Endometrial microvascular endothelial cells (primary cell): ENCODE measurements around the gene ZNFX1. TPM values are rescaled to one million over a fixed set of nuclear protein-coding genes. Genes with fewer than 3 reads are reported as not detected.

ENCODE experiments used
- in situ Hi-C: cut with HindIII; loops from 2 replicates; pipeline ENCODE4 v1.10.0; 2017; ENCODE audit warnings: low sequenced_read_pairs, low pct_unique_long_range_greater_than_20kb; ENCODE audit errors: inconsistent ontology term
- total RNA-seq: library from RNA; depleted of rRNA; stranded (reverse); fragments of >200 nt; gene quantifications from one replicate; pipeline ENCODE4 v1.2.3, GENCODE V29; 2015; ENCODE audit errors: inconsistent ontology term

The ZNFX1 gene
- total RNA-seq, 1 donor from 2014 or later: 31.6 TPM

DNA sequence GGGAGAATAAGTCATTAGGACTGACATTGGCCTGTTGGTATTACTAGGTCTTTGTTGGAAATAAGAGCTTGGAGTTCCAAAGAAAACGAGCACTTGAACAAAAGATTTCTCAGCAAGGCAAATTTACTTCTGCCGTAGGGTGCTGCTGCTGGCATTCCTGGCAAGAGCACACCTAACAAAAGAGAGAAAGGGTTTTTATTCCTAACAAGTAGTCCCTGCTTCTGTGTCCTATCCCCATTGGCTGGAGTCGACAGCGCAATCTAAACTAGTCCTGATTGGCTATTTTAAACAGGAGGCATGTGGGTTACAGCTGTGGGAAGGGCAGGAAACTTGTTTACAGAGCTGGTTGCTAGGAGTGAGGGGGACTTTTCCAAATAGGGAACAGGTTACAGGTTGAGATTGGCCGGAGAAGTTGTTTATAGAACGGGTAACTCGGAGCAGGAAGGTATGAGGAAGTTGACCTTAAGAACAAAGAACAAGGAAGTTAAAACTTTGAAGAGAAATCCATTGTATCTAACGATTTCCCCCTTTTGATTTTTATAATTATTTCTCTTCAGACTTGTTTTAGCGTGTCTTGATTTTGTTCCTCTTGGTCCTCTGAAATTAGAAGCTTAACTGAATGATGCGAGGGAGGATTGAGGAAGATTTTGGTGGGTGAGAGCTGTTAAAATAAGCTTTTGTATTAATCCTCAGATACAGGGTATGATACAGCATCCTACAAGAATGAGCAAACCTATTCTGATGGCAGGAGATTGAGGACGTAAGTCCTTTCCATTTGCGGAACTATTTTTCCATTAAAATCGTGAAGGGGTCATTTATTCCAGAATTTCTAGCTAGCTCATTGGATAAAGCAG, 3.4 kb upstream of the ZNFX1 start:
- in situ Hi-C loops: no loop called here

DNA sequence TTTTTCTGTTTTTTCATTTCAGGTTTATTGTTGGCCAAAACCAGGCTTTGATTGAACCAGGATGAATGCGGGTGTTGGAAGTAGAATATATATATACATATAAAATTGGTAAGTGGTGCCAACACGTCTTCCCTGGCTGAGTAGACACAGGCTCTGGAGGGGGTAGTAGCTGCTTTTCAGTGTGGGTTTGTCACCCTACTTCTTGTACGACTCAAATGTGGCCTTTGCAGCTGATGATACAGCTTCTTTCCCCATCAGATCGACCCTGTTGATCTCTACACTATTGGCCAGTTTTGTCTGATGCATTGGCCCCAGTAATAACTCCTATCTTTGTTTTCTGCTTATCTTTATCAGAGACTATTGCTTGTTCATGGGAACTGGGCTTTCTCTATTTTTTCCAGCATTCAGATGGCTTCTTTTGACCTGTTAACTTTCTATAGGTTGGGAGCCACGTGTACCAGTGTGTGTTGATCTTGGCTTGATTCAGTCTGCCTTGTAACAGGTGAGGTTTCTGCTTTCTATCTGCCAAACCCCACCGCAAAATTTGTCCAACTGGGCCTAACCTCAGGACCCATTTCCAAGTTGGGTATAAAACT, 2.7 kb upstream of the ZNFX1 start:
- in situ Hi-C loops: no loop called here

DNA sequence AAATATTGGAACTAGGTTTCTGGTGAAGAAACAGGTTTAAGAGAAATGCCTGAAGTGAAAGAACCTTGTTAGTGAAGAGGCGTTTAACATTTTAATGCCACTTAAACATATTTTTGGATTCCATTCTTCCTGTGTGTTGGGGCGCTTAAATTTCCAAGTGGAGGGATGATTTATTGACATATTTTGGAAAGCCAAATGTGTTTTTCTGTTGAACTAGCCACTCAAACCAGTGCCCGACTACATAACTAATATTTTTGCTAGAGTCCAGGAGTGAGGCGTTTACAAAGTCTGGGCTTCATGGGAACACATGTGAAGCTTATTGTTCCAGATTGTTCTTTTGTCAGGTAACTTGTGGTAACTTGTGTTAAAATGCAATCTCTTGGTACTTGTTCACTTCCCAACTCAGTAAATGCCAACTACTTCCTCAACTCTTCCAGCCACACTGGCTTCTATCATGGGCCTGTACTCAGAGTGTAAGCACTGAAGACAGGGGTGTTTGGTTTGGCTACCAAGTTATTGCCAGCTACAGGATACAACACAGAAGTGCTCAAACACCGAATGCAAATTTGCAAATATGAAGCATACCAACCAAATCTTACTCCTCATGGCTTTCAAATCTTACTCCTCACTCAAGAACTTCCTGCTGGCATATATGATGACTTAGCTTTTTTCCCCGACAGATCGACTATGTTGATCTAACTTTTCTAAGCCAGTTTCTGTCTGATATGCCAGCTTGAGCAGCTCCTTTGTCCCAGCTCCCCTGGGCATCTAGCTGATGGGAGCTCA, 2.0 kb upstream of the ZNFX1 start:
- in situ Hi-C loops: no loop called here

DNA sequence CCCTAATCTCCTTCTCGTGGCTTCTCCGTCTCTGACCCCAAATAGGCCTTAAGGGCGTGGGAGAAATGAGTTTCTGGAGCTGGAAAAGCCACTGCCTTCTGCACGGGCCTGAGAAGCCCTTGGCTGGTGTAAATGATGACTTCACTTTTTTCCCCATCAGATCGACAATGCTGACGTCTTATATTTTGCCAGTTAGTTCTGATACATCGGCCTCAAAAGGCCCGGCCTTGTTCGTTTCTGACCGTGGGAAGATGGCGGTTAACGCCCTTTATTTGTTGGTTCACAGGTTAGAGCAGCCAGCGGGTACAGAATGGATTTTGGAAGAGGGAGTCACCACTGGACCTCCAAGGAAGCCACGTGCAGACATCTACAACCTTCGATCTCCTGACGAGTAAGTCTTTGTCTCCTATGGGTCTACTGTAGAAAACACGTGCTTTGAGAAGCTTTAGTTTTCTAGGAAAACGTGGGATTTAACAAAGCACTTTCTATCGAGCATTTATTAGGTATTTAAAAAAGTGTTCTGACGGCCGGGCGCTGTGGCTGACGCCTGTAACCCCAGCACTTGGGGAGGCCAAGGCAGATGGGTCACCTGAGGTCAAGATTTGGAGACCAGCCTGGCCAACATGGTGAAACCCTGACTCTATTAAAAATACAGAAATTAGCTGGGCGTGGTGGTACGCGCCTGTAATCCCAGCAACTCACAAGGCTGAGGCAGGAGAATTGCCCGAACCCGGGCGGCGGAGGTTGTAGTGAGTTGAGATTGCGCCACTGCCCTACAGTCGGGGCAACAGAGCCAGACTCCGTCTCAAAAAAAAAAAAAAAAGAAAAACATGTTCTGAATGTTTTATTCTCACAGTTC, 1.2 kb upstream of the ZNFX1 start:
- in situ Hi-C loops: no loop called here

DNA sequence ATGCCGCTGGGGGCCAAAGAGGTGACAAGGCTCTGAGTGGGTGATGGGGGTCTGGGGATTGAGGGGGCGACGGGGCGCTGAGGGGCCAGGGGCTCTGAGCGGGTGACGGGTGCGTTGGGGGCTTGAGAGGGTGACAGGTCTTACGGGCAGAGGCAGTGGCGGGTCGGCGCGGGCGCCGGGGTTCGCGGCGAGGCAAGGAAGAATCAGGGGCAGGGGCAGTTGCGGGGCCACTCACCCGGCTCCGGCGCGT, 146 bp downstream of the ZNFX1 start:
- in situ Hi-C loops: no loop called here

DNA sequence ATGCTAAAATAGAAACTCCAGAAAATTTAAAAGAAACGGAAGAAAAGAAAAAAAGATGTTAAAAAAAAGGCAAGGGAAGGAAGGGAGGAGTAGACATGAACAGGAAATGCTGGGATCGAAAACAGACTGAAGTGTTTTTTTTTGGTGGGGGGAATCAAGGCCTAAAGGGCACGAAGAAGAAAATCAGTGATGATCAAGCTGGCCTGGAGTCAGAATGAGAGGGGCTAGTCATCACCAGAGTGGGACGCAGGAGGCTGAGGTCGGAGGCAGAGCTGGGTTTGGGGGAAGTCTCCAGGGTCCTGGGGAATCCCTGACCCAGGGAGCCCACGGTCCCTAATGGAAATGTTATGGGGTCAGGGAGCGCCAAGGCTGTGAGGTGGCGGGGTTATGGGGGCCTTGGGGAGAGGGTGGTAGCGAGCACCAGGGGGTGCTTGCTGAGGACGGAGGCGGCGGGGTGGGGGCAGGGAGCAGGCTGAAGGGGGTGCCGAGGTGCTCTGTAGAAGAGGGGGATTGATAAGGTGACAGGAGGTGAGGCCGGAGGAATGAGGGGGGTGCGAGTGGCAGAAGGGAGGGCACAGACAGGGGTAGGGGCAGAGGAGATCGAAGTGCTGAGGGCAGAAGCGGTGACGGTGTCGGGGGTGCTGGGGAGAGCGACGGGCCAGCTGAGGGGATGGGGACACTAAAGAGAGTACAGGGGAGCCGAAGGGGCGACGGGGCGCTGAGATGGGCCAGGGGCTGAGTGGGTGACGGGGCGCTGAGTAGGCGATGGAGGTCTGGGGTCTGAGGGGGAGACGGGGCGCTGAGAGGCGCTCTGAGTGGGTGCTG, 684 bp downstream of the ZNFX1 start:
- in situ Hi-C loops: no loop called here

DNA sequence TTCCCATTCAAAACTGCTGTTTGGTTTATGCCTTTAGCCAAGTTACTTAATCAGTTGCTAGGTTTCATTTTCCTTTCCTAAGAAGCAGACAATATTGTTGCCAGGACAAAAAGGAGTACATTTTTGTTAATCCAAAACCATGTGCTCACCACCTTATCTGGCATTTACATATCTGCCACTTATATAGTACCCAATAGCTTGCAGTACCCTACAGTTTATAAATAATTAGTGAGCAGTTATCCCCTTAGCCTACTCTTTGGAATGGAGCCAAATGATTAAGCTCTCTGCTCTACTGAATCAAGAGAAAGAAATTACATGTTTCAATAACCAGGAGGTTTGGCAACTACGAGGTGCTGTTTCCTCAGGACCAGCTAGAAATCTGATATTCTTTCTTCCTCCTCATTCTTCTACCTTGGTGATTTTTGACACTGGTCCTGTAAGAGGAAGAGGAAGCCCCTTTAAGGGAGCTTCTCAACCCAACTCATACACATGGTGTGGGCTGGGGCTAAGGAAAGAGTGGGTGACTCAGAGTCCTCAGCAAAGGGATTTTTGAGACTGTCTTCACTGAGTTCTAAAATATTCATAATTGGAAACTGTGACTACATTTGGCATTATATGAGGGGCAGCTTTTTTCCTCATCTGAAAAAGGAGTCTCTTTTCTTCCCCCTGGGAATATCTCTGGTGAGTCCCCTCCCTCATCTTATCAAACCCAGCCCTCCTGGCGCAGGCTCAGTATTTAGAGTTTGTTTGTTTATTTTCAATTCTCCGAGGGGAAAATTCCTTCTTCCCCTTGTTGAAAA, 1.5 kb downstream of the ZNFX1 start:
- in situ Hi-C loops: no loop called here

DNA sequence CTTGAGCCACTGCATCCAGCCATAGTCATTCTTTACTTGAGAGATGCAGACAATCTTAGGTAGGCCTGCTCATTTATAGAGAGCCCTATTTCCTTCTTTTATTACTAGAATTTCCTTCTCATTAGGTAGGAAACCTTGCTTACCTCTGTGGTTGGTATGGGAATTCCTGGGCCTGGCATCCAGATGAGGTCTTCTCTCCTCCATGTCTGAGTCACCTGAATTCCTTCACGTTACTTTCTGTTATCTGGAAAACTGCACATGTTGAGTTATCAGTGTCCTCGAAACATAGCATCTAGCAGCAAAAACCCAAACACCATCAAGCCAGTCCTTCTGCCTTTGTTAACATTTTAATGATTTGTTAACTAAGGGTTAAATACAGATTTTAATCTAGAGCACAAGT, 2.2 kb downstream of the ZNFX1 start:
- in situ Hi-C loops: no loop called here

DNA sequence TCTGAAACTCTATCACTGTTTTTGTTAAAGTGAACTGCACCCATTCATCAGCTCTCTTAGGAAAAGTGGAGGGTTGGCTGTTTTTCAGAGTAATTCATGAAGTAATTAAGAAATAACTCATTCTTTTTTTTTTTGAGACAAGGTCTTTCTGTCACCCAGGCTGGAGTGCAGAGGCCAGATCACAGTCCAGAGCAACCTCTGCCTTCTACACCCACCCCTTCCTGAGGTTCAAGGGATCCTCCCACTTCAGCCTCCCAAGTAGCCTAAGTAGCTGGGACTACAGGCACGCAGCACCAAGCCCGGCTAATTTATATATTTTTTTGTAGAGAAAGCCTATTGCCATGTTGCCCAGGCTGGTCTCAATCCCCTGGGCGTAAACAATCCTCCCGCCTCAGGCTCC, 2.6 kb downstream of the ZNFX1 start:
- in situ Hi-C loops: no loop called here

DNA sequence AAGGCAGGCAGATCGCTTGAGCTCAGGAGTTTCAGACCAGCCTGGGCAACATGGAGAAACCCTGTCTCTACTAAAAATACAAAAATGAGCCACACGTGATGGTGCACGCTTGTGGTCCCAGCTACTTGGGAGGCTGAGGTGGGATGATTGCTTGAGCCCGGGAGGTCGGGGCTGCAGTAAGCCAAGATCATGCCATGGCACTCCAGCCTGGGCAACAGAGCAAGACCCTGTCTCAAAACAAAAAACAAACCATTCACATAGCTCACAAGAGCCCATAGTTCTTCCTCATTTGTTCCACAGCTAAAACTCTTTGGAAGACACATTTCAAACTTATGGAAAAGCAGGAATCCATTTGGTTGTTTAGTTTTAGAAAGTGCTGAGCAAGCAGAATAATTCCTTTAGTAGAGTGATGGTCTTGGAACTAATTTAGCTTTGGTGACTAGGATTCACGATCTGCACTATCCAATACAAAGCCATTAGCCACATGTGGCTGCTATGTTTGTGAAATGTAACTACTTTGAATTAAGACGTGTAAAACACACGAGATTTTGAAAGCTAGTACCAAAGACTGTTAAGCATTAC, 4.1 kb downstream of the ZNFX1 start:
- in situ Hi-C loops: no loop called here

DNA sequence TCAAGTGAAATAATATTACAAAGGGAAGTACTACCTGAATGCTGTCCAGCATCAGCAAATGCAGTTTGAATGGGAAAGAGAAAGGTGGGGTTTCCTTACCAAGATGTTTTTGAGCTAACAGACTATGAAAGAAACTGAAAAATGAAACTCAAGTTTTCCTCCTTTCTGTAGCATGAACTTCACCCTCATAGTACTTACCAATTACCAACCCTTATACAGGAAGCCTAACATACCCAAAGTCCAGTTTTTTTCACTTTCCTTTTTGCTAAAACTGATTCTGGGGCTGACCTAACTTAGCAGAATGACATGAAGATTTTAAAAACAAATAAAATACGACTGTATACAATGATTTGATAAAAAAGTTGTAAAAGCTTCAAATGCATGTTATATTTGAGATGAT, 5.2 kb downstream of the ZNFX1 start:
- in situ Hi-C loops: no loop called here

DNA sequence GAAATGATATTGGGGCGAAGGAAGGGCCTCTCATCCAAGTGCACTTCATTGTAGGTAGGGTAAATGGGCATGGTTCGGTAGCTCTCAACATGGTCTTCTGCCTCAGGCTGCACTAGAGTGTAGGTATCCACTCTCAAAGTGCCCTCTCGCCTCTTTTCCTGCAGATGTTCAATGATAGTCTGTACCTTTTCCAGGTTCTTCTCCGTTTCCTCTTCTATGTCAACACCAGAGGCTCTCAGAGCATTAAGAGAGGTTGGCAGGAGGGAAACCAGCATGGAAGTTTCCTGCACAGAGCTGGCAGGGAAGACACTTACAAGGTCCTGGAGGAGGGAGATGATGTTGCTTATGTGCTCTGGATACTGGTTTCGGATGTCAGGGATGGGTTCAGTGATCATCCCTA, 7.1 kb downstream of the ZNFX1 start:
- in situ Hi-C loops: no loop called here

DNA sequence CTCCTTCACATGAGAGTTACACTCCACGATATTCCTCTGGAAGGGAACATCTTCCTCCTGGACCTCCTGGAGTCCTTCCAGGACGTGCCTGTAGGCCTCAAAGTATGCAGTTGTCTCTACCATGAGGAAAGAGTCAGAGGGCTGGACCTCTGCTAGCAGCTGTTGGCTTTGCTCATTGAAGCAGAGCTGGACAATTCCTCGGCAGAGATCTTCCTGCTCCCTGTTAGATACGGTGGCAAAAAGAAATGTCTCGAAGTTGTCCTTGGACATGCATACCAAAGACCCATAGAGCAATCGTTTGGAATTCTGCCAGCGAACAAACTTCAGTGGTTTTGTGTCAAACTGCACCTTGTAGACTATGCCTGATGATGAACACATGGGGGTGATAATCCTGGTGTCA, 7.7 kb downstream of the ZNFX1 start:
- in situ Hi-C loops: no loop called here

DNA sequence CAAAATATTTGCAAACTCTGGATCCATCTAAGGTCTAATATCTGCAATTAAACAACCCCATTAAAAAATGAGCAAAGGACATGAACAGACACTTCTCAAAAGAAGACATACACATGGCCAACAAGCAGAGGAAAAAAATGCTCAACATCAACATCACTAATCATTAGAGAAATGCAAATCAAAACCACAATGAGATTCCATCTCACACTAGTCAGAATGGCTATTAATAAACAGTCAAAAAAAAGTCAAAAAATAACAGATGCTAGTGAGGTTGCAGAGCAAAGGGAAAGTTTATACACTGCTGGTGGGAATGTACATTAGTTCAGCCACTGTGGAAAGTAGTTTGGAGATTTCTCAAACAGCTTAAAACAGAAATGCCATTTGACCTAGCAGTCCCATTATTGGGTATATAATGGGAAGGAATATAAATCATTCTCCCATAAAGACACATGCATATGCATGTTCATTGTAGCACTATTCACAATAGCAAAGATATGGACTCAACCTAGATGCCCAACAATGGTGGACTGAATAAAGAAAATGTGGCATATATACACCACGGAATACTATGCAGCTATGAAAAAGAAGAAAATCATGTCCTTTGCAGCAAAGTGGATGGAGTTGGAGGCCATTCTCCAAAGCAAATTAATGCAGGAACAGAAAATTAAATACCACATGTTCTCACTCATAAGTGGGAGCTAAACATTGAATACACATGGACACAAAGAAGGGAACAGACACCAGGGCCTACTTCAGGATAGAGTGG, 9.1 kb downstream of the ZNFX1 start:
- in situ Hi-C loops: no loop called here

DNA sequence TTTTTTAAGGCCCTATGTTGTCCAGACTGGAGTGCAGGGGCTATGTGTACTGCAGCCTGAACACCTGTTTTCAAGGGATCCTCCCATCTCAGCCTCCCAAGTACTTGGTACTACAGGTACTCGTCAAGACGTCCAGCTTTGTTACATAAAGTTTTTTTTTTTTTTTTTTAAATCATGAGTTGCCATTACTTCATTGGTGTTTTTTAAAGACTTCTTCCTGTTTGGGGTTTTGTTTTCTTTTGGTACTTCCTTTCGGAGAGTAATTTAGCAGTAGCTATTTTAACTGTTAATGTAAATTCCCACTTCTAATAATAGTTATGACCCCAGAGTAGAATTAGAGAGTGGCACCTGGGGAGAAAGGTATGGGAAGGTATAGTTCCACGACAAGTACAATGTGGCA, 10.5 kb downstream of the ZNFX1 start:
- in situ Hi-C loops: no loop called here

DNA sequence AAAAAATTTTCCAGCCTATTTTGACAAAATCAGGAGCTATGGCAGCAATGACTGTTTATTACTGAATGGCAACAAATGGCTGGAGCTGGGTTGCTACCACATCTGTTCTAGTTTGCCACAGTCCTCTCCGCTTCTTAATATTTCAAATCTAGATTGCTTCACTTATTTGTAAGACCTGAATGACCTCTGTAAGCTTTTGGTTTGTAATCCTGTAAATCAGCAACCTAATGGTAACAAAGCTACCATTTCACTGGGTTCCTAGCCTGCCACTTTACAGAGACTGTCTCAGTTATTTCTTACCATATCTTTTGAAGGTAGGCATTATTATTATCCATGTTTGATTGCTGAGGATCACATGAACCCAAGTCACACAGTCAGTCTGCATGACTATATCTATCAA, 15.4 kb downstream of the ZNFX1 start:
- in situ Hi-C loops: no loop called here

DNA sequence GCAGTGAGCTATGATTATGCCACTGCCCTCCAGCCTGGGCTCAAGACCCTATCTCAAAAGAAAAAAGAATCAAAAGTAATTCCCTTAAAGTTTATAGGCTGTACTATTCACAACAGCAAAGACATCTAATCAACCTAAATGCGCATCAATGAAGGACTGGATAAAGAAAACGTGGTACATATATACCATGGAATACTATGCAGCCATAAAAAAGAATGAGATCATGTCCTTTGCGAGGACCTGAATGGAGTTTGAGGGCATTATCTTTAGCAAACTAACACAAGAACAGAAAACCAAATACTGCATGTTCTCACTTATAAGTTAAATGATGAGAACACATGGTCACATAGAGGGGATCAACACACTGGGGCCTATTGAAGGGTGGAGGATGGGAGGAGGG, 16.7 kb downstream of the ZNFX1 start:
- in situ Hi-C loops: no loop called here
